Brain microvascular endothelial cell (primary cell): ENCODE data around the gene CBX1.
A peak's percentile ranks its signal among the peaks of the same experiment; 100 is the strongest.

Experiments
- DNase-seq: peaks from one replicate; pipeline ENCODE4 v3.0.0-alpha.2; 2020
- H3K27ac ChIP-seq: fragments of 250-450 bp; sonication (Bioruptor Pico); 2 replicates; pipeline ENCODE4 v1.5.1; 2020; ENCODE audit warnings: mild to moderate bottlenecking, moderate library complexity
- H3K27me3 ChIP-seq: fragments of 250-450 bp; sonication (Bioruptor Pico); replicated peaks from 2 replicates; pipeline ENCODE4 v1.5.1; 2020; ENCODE audit warnings: mild to moderate bottlenecking
- H3K36me3 ChIP-seq: fragments of 250-450 bp; sonication (Bioruptor Pico); replicated peaks from 2 replicates; pipeline ENCODE4 v1.5.1; 2020; ENCODE audit warnings: mild to moderate bottlenecking
- H3K4me3 ChIP-seq: 2 replicates; pipeline ENCODE4 v1.5.1; 2011; ENCODE audit warnings: low read depth, mild to moderate bottlenecking, control low read depth, low read length, moderate library complexity
- in situ Hi-C: cut with HindIII; loops from 2 replicates; pipeline ENCODE4 v1.10.0; 2017; ENCODE audit warnings: low sequenced_read_pairs, low pct_ligation_motif_present
- TF ChIP-seq, protein P1 (sequence below): IDR thresholded peaks from 2 replicates; pipeline ENCODE4 v1.5.1; 2011; ENCODE audit warnings: low read depth, mild to moderate bottlenecking, moderate library complexity, low read length, control low read depth, inconsistent platforms; ENCODE audit errors: missing control alignments

CBX1 gene

GRCh38 chr17:48053758-48054237 is 47.5 kb downstream of the CBX1 start:
- Histone ChIP-seq H3K27me3 (no peaks in the 10 kb centered on the region), H3K27ac (peak overlapping the region; percentile 90), H3K36me3 (peaks cover 44% of the 10 kb centered on the region), H3K4me3 (no peak overlapping the region)
- in situ Hi-C loops: no loop called here
- TF ChIP-seq, protein P1, sequence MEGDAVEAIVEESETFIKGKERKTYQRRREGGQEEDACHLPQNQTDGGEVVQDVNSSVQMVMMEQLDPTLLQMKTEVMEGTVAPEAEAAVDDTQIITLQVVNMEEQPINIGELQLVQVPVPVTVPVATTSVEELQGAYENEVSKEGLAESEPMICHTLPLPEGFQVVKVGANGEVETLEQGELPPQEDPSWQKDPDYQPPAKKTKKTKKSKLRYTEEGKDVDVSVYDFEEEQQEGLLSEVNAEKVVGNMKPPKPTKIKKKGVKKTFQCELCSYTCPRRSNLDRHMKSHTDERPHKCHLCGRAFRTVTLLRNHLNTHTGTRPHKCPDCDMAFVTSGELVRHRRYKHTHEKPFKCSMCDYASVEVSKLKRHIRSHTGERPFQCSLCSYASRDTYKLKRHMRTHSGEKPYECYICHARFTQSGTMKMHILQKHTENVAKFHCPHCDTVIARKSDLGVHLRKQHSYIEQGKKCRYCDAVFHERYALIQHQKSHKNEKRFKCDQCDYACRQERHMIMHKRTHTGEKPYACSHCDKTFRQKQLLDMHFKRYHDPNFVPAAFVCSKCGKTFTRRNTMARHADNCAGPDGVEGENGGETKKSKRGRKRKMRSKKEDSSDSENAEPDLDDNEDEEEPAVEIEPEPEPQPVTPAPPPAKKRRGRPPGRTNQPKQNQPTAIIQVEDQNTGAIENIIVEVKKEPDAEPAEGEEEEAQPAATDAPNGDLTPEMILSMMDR: no peak
- no peak for DNase-seq

DNA sequence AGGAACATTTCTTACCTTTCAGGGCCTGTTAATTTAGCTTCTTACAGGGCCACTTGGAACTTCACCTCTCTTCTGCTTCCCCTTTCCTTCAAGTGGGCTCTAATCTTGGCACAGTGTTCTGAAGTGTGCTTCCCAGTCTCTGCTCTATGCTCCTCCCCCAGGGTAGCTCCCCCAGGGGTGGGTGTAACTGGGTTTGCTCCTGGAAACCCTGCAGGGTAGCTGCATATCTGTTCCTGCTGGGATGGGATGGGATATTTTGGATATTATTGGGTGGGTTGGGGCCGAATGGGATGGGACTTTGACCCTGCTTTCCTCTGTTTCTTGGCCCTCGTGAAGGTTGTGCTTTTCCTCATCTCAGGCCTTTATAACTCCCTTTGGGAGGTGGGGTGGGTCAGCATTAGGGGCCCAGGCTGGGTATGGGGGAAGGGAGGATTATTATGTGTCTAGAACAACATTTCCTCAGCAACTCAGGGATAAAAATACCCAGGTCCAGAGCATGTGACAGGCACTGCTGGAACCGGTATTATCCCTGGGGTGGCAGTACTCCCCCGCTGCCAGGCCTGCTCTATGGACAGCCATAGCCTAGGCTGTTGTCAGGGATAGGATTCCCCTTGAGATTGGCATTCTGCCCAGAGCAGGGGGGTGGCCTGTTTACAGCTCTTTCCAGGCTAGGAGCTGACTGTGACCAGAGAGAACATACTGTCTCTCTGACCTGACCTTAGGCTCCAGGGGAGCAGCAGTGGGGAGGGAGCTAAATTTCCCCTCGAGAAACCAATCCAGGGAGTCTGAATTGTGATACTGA is 48.1 kb downstream of the CBX1 start:
- Histone ChIP-seq H3K4me3 (no peak overlapping the region), H3K27ac (peak overlapping the region; percentile 90), H3K36me3 (peaks cover 38% of the 10 kb centered on the region), H3K27me3 (no peaks in the 10 kb centered on the region)
- in situ Hi-C loops: no loop called here
- no peak for DNase-seq
- TF ChIP-seq, protein P1: no peak

DNA sequence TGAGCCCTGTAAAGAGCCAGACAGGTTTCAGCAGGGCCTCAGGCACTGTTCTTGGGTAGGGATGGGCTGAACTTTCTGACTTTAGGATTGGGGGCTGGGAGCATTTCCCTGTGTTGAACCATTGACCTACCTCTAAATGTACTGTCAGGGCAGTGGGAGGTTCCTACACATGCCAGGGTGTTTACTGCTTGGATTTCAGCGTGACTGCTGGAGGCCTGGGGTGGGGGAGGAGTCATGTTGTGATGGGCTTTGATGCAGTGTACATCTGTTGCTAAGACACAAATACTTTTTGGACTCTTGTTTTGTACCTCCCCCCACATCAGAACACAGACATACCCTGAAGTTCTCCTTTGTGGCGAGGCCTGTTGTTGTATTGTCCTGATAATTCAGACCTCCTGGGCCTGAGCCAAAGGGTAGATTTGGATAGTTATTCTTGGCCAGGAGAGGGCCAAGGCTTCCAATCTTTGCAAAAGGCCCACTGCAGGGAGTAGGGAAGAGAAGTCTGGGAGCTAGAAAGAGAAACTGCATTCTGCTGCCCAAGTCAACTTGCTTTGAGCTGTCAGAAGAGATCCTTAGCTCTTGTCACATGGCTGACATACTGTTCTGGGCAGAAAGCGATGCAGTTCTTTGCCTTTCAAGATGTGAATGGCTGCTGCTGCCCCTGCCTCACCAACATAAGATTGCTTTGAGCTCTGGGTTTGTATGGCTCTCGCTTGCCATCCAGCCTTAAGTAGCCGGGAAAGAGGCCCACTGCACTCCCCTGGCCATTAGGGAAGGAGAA is 49.4 kb downstream of the CBX1 start:
- in situ Hi-C loops: no loop called here
- Histone ChIP-seq H3K27ac (peak overlapping the region; percentile 90), H3K36me3 (peaks cover 26% of the 10 kb centered on the region)

GRCh38 chr17:48051283-48051682 is 50.0 kb downstream of the CBX1 start:
- Histone ChIP-seq H3K27me3 (no peaks in the 10 kb centered on the region), H3K36me3 (peaks cover 20% of the 10 kb centered on the region), H3K27ac (peak overlapping the region; percentile 90), H3K4me3 (no peak overlapping the region)
- in situ Hi-C loops: no loop called here
- DNase-seq: no peak
- TF ChIP-seq, protein P1: no peak

More for the DNA sequence above, 49.4 kb downstream of the CBX1 start:
- DNase-seq: peak; percentile 95
- no peaks in the 10 kb centered on the region for H3K27me3 ChIP-seq
- H3K4me3 ChIP-seq: peak overlapping the region; percentile 22
- TF ChIP-seq, protein P1: peak; percentile 39

- H3K27ac ChIP-seq: peak overlapping the region; percentile 90
- H3K4me3 ChIP-seq: peak overlapping the region; percentile 83
- TF ChIP-seq, protein P1: no peak
- in situ Hi-C loops: no loop called here
- peaks cover 7% of the 10 kb centered on the region for H3K36me3 ChIP-seq
- H3K27me3 ChIP-seq: no peaks in the 10 kb centered on the region
- peak; percentile 76 for DNase-seq
Measured at GRCh38 chr17:48048384-48049126, 52.7 kb downstream of the CBX1 start.
